Transverse colon (tissue), 4 donors: Measurements from ENCODE around the gene HS3ST2. TPM values are rescaled to one million over a fixed set of nuclear protein-coding genes. Genes with fewer than 3 reads are reported as not detected.

Experiments
- DNase-seq: peaks from one replicate; pipeline ENCODE4 v3.0.0-alpha.2; 2019
- H3K27ac ChIP-seq, 4 donors: fragments of 200-600 bp; sonication (generic); 2 replicates each; pipeline ENCODE4 v1.5.1; 2016 to 2018; ENCODE audit warnings: inconsistent platforms in 4 of 4
- H3K27me3 ChIP-seq: fragments of 200-600 bp; sonication (generic); 2 replicates; pipeline ENCODE4 v1.5.1; 2017; ENCODE audit warnings: inconsistent platforms
- H3K36me3 ChIP-seq, 4 donors: fragments of 200-600 bp; sonication (generic); 2 replicates each; pipeline ENCODE4 v1.5.1; 2017 to 2019; ENCODE audit warnings: inconsistent platforms in 4 of 4
- H3K4me1 ChIP-seq, 4 donors: fragments of 200-600 bp; sonication (generic); 2 replicates each; pipeline ENCODE4 v1.5.1; 2017 to 2020; ENCODE audit warnings: inconsistent platforms in 4 of 4
- H3K4me3 ChIP-seq, 4 donors: fragments of 200-600 bp; sonication (generic); 1 replicate in 1 of 4; 2 replicates in 3 of 4; pipeline versions ENCODE4 v1.5.1 to v1.6.1; 2017 to 2019; ENCODE audit warnings: inconsistent platforms in 4 of 4
- H3K9me3 ChIP-seq, 2 donors: fragments of 200-600 bp; sonication (generic); 2 replicates each; pipeline ENCODE4 v1.5.1; 2017 to 2019; ENCODE audit warnings: inconsistent platforms in 2 of 2
- EP300 ChIP-seq: sonication (generic); formaldehyde crosslinking; IDR thresholded peaks from one replicate; pipeline ENCODE4 v1.6.1; 2017; ENCODE audit warnings: antibody characterized with exemption, low read depth
- POLR2A ChIP-seq: fragments of 450-650 bp; IDR thresholded peaks from one replicate; pipeline ENCODE4 v1.6.1; 2016; ENCODE audit warnings: antibody characterized with exemption, mild to moderate bottlenecking, moderate library complexity
- POLR2AphosphoS5 ChIP-seq, 3 donors: sonication (generic); formaldehyde crosslinking; IDR thresholded peaks; one replicate each; pipeline ENCODE4 v1.6.1; 2016; ENCODE audit warnings: antibody characterized with exemption in 3 of 3
- WGBS, 2 donors: methylation state at CpG; one replicate each; pipeline ENCODE4 v1.1.5; 2018; ENCODE audit warnings: low coverage in 1 of 2; 5-methylcytosine and 5-hydroxymethylcytosine counted together
- in situ Hi-C, 4 donors: fragments of 200-750 bp; cut with MboI; loops; one replicate each; pipeline versions ENCODE4 v1.15.0 to v1.15.1; 2017; ENCODE audit warnings: low sequenced_read_pairs in 3 of 4, low pct_ligation_motif_present in 1 of 4, low pct_unique_long_range_greater_than_20kb in 1 of 4
- intact Hi-C: fragments of 100-400 bp; cut with DNase I; formaldehyde crosslinking; loops from one replicate; pipeline ENCODE4 v1.15.1; 2023; ENCODE audit warnings: low total_unique reads
- total RNA-seq, 4 donors: library from RNA; depleted of rRNA; stranded (reverse); fragments of >200 nt; gene quantifications; one replicate each; pipeline ENCODE4 v1.1.0, GENCODE V29; 2016
- TF ChIP-seq, protein P1 (sequence below), 5 experiments: fragments of 200-600 bp in 3 of 5; fragments of 450-650 bp in 2 of 5; sonication (generic) in 3 of 5; IDR thresholded peaks; 1 replicate in 2 of 5; 2 replicates in 3 of 5; pipeline ENCODE4 v1.5.1; 2016 to 2017; ENCODE audit warnings: antibody characterized with exemption in 5 of 5, inconsistent platforms in 3 of 5, mild to moderate bottlenecking in 2 of 5, moderate library complexity in 1 of 5

The HS3ST2 gene
- total RNA-seq, 4 donors from 2014 or later: 0.32 to 4.5 (median 2.2) TPM

- in situ Hi-C loops (no loop called here), intact Hi-C loops (no loop called here)
- TF ChIP-seq POLR2A (no peak), POLR2AphosphoS5 (IDR thresholded peaks at IDR 0.05) (no peak), EP300 (no peak)
- TF ChIP-seq, protein P1, sequence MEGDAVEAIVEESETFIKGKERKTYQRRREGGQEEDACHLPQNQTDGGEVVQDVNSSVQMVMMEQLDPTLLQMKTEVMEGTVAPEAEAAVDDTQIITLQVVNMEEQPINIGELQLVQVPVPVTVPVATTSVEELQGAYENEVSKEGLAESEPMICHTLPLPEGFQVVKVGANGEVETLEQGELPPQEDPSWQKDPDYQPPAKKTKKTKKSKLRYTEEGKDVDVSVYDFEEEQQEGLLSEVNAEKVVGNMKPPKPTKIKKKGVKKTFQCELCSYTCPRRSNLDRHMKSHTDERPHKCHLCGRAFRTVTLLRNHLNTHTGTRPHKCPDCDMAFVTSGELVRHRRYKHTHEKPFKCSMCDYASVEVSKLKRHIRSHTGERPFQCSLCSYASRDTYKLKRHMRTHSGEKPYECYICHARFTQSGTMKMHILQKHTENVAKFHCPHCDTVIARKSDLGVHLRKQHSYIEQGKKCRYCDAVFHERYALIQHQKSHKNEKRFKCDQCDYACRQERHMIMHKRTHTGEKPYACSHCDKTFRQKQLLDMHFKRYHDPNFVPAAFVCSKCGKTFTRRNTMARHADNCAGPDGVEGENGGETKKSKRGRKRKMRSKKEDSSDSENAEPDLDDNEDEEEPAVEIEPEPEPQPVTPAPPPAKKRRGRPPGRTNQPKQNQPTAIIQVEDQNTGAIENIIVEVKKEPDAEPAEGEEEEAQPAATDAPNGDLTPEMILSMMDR (IDR thresholded peaks at IDR 0.05): no peak
- Histone ChIP-seq H3K4me1 (no peaks in the 10 kb centered on the region), H3K4me3 (no peak overlapping the region), H3K36me3 (no peaks in the 10 kb centered on the region), H3K9me3 (no peaks in the 10 kb centered on the region), H3K27ac (no peak overlapping the region), H3K27me3 (peaks cover 7% of the 10 kb centered on the region)
- DNase-seq: no peak
Observed at GRCh38 chr16:22864375-22864774, 50.4 kb downstream of the HS3ST2 start.

DNA sequence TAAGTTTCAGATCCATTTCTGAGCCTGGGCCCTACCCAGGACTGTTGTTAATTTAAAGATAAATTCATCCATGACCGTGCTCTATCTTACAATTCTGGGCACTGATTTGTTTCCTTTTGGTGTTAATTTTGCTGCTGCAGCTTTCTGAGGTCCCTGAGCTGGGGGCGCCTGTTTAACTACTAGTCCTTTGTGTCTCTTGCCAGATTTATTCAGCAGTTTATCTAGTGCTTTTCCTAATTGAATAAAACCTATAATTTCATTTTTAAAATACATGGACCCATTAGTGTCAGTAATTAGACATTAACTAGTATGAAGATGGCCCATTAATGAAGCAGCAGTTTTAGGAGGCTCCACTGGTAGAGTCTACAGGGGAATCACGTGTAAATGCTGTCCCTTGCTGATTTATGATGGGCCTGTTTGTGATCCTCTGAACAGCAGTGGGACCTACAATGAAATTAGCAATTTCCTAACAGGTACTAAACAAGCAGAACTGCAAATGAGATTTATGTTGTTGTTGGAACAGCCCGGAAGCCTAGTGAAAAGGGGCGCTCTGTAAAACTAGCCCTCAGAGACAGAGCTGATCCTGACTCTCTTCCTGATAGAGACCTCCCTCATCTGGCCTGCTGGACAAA lies 54.7 kb downstream of the HS3ST2 start:
- H3K4me3 ChIP-seq: no peak overlapping the region
- no peaks in the 10 kb centered on the region for H3K36me3 ChIP-seq
- no peaks in the 10 kb centered on the region for H3K4me1 ChIP-seq
- 40 to 70% methylated on average over 4 to 5 of the region's 5 CpGs for WGBS, 2 donors
- no peaks in the 10 kb centered on the region for H3K27me3 ChIP-seq
- TF ChIP-seq, protein P1 (IDR thresholded peaks at IDR 0.05): no peak
- TF ChIP-seq EP300 (no peak), POLR2AphosphoS5 (IDR thresholded peaks at IDR 0.05) (no peak), POLR2A (no peak)
- no peak for DNase-seq
- H3K9me3 ChIP-seq: no peaks in the 10 kb centered on the region
- intact Hi-C loops (no loop called here), in situ Hi-C loops (no loop called here)
- no peak overlapping the region for H3K27ac ChIP-seq

DNA sequence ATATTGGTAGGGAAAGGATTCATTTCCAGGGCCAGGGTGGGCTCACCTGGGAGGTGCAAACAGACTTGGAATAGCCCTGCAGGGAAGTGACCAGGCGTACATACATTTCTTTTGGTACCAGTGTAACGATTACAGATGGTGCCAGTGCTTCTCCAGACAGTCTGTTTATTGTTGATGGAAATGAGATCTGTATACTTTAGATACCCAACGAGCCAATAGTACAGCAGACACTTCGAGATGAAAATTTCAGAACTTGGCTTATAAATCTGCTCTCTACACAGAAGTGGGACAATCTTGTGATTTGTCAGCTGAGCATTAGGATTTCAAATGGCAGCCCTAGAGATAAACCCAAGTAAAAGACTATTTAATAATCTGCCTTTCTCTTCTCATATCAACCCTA lies 57.9 kb downstream of the HS3ST2 start:
- no peaks in the 10 kb centered on the region for H3K4me1 ChIP-seq
- no peaks in the 10 kb centered on the region for H3K9me3 ChIP-seq
- no peak overlapping the region for H3K4me3 ChIP-seq
- in situ Hi-C loops (no loop called here), intact Hi-C loops (no loop called here)
- 62 to 64% methylated on average over 4 of the region's 4 CpGs for WGBS, 2 donors
- H3K36me3 ChIP-seq: no peaks in the 10 kb centered on the region
- TF ChIP-seq POLR2A (no peak), EP300 (no peak), POLR2AphosphoS5 (IDR thresholded peaks at IDR 0.05) (no peak)
- TF ChIP-seq, protein P1 (IDR thresholded peaks at IDR 0.05): no peak
- DNase-seq: no peak
- H3K27ac ChIP-seq: no peak overlapping the region
- no peaks in the 10 kb centered on the region for H3K27me3 ChIP-seq

DNA sequence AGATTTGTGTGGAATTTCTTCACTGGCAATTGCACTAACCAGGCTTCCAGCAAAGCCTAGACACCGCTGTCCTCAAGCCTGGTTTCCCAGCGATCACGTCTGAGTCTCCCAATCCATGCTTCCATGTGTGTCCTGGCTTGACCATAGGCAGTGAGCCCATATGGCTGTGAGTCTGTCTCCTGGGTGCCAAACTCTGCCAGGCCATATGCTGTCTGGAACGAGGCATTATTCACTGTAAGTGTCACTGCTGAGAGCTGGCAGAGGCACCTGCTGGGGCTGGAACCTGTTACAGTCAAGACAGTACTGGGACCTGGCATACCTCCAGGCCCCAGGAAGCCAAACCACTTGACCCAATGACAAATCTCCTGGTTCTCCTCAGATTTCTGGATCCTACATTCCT lies 60.4 kb downstream of the HS3ST2 start:
- no peaks in the 10 kb centered on the region for H3K9me3 ChIP-seq
- WGBS, 2 donors: 93% methylated on average over 4 of the region's 4 CpGs; no CpG with 5 or more reads in 1 of the 2 donors
- H3K27me3 ChIP-seq: no peaks in the 10 kb centered on the region
- in situ Hi-C loops: no loop called here
- no peak overlapping the region for H3K27ac ChIP-seq
- no peak overlapping the region for H3K4me3 ChIP-seq
- intact Hi-C loops: no loop called here
- no peaks in the 10 kb centered on the region for H3K4me1 ChIP-seq
- H3K36me3 ChIP-seq: no peaks in the 10 kb centered on the region
- DNase-seq: no peak
- TF ChIP-seq, protein P1 (IDR thresholded peaks at IDR 0.05): no peak
- TF ChIP-seq POLR2AphosphoS5 (IDR thresholded peaks at IDR 0.05) (no peak), POLR2A (no peak), EP300 (no peak)
